HepG2 (cell line): ENCODE results near the gene ANKRD13D. TPM values are rescaled to one million over a fixed set of nuclear protein-coding genes. Genes with fewer than 3 reads are reported as not detected.
A peak's percentile ranks its signal among the peaks of the same experiment; 100 is the strongest.

Experiments used
- CCDC6 ChIP-seq: sonication (generic); formaldehyde crosslinking; IDR thresholded peaks from 2 replicates; pipeline ENCODE4 v1.8.1; 2022; ENCODE audit warnings: mild to moderate bottlenecking, missing genetic modification reagents, moderate library complexity
- HNF4G ChIP-seq, 2 experiments: sonication (generic) in 1 of 2; formaldehyde crosslinking in 1 of 2; IDR thresholded peaks; 2 replicates each; pipeline versions ENCODE4 v1.4.0 to v1.6.1; 2011 to 2020; ENCODE audit warnings: borderline replicate concordance in 2 of 2, low read depth in 2 of 2, mild to moderate bottlenecking in 2 of 2, low read length in 1 of 2, missing genetic modification reagents in 1 of 2, moderate library complexity in 1 of 2
- HOXD1 ChIP-seq: sonication (generic); formaldehyde crosslinking; IDR thresholded peaks from 2 replicates; pipeline ENCODE4 v1.5.0; 2020; ENCODE audit warnings: missing genetic modification reagents
- KDM3A ChIP-seq: IDR thresholded peaks from 2 replicates; pipeline ENCODE4 v1.6.1; 2018; ENCODE audit warnings: low read depth, missing compliant biosample characterization
- MYNN ChIP-seq: sonication (generic); formaldehyde crosslinking; IDR thresholded peaks from 2 replicates; pipeline ENCODE4 v1.4.0; 2020; ENCODE audit warnings: mild to moderate bottlenecking, low read depth, missing genetic modification reagents
- PCBP2 ChIP-seq: fragments of 200-400 bp; formaldehyde crosslinking; optimal IDR thresholded peaks from 2 replicates; pipeline ENCODE3; 2018; ENCODE audit warnings: low read length, low read depth; ENCODE audit not compliant: poor library complexity, severe bottlenecking
- ZMYM2 ChIP-seq: sonication (generic); formaldehyde crosslinking; IDR thresholded peaks from 2 replicates; pipeline ENCODE4 v1.8.0; 2022; ENCODE audit warnings: mild to moderate bottlenecking, missing genetic modification reagents
- ZNF350 ChIP-seq: sonication (generic); formaldehyde crosslinking; IDR thresholded peaks from 2 replicates; pipeline ENCODE4 v1.4.0; 2020; ENCODE audit warnings: mild to moderate bottlenecking, low read depth, missing genetic modification reagents, borderline replicate concordance
- ZNF564 ChIP-seq: sonication (generic); formaldehyde crosslinking; IDR thresholded peaks from 2 replicates; pipeline ENCODE4 v1.8.1; 2023; ENCODE audit warnings: mild to moderate bottlenecking, missing genetic modification reagents
- ZNF660 ChIP-seq: sonication (generic); formaldehyde crosslinking; IDR thresholded peaks from 2 replicates; pipeline ENCODE4 v1.5.1; 2020; ENCODE audit warnings: mild to moderate bottlenecking, low read depth, missing genetic modification reagents, borderline replicate concordance
- ZNF768 ChIP-seq: sonication (generic); formaldehyde crosslinking; IDR thresholded peaks from 2 replicates; pipeline ENCODE4 v1.4.0; 2020; ENCODE audit warnings: missing genetic modification reagents
- polyA plus RNA-seq, 8 experiments: library from polyadenylated mRNA; depleted of rRNA in 3 of 8; stranded (reverse) in 7 of 8; unstranded in 1 of 8; fragments of >200 nt; fragmentation: Illumina TruSeq in 4 of 8; extraction: Trizol in 4 of 8; gene quantifications; 2 replicates each; pipeline versions ENCODE4 v1.2.1 to v1.2.3, GENCODE V29; 2011 to 2016; ENCODE audit warnings: low read depth in 4 of 8, missing spikeins in 1 of 8, mixed read lengths in 1 of 8; ENCODE audit not compliant: insufficient read depth in 1 of 8
- total RNA-seq, 5 experiments: library from RNA; depleted of rRNA; stranded (reverse); fragments of >200 nt; fragmentation: Illumina TruSeq; extraction: Trizol; gene quantifications; 2 replicates each; pipeline ENCODE4 v1.2.3, GENCODE V29; 2016; ENCODE audit warnings: low read depth in 1 of 5
- TF ChIP-seq, protein P1 (sequence below): sonication (generic); formaldehyde crosslinking; IDR thresholded peaks from 2 replicates; pipeline ENCODE4 v1.4.0; 2020; ENCODE audit warnings: missing genetic modification reagents
- TF ChIP-seq, protein P2 (sequence below): IDR thresholded peaks from 2 replicates; pipeline ENCODE4 v1.6.1; 2016
- TF ChIP-seq, protein P3 (sequence below): sonication (generic); IDR thresholded peaks from 2 replicates; pipeline ENCODE4 v1.6.1; 2016; ENCODE audit warnings: low read depth, borderline replicate concordance
- TF ChIP-seq, protein P4 (sequence below): sonication (generic); formaldehyde crosslinking; IDR thresholded peaks from 2 replicates; pipeline ENCODE4 v1.5.1; 2020; ENCODE audit warnings: mild to moderate bottlenecking, moderate library complexity, missing genetic modification reagents
- TF ChIP-seq, protein P5 (sequence below): sonication (generic); formaldehyde crosslinking; IDR thresholded peaks from 2 replicates; pipeline ENCODE4 v1.8.1; 2023; ENCODE audit warnings: mild to moderate bottlenecking, missing genetic modification reagents, borderline replicate concordance
- TF ChIP-seq, protein P6 (sequence below): sonication (generic); formaldehyde crosslinking; IDR thresholded peaks from 2 replicates; pipeline ENCODE4 v1.5.0; 2020; ENCODE audit warnings: mild to moderate bottlenecking, missing genetic modification reagents
- TF ChIP-seq, protein P7 (sequence below): sonication (generic); formaldehyde crosslinking; IDR thresholded peaks from 2 replicates; pipeline ENCODE4 v1.4.0; 2020; ENCODE audit warnings: missing genetic modification reagents, borderline replicate concordance

The ANKRD13D gene
- total and polyA plus RNA-seq, 2 of the 13 experiments (the other 11 are each of a cell fraction or from before 2014, with no cell fraction given): 18.6 to 27.3 TPM

DNA sequence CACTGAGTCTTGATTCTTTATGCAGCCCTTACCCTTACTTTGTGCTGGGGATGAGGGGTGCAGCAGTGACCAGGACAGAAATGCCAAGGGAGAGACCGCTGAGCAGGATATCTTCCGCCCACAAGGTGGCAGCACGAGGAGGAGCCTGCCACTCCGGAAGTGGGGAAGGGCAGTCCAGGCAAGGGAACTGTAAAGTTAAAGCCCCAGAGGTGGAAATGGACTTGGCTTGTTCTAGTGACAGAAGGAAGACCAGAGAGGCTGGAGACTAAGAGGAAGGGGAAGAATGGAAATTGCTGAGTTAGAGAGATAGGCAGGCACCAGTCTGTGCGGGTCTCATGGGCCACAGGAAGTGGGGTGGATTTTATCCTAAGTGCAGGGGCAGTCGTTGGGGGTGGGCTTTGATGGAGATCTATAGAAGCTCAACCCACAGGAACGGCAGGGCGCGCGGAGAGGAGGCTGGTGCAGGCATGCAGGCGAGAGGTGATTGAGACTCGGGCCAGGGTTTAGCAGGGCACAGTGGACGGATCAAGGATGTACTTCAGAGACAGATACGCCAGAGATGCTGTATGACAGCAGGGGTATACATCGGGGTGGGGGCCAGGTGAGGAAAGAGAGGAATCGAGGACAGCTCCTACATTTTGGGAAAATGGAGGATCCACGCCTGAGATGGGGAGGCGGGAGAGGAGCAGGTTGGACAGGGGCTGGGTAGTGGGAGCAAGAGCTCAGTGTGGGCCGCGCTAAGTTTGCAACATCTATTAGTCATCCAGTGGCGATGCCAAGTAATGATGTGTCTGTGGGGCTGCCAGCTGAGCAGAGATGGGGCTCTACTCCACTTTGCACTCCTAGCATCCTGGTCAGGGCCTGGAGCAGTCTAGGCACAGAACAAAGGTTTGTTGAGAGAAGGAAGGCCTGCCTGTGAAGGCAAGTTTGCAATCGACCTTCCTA, 26.1 kb upstream of the ANKRD13D start (continued):
- no peak for TF ChIP-seq HNF4G (IDR thresholded peaks at IDR 0.05; ENCODE audit: borderline replicate concordance, low read depth, low read length)
- TF ChIP-seq HNF4G (CRISPR knock-in tag; IDR thresholded peaks at IDR 0.05; ENCODE audit: borderline replicate concordance, low read depth): no peak
- TF ChIP-seq HOXD1 (CRISPR knock-in tag): no peak
- no peak for TF ChIP-seq KDM3A (CRISPR knock-in tag)
- TF ChIP-seq, protein P1, sequence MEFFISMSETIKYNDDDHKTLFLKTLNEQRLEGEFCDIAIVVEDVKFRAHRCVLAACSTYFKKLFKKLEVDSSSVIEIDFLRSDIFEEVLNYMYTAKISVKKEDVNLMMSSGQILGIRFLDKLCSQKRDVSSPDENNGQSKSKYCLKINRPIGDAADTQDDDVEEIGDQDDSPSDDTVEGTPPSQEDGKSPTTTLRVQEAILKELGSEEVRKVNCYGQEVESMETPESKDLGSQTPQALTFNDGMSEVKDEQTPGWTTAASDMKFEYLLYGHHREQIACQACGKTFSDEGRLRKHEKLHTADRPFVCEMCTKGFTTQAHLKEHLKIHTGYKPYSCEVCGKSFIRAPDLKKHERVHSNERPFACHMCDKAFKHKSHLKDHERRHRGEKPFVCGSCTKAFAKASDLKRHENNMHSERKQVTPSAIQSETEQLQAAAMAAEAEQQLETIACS: no peak
- TF ChIP-seq, protein P2, sequence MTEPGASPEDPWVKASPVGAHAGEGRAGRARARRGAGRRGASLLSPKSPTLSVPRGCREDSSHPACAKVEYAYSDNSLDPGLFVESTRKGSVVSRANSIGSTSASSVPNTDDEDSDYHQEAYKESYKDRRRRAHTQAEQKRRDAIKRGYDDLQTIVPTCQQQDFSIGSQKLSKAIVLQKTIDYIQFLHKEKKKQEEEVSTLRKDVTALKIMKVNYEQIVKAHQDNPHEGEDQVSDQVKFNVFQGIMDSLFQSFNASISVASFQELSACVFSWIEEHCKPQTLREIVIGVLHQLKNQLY (CRISPR knock-in tag): no peak
- TF ChIP-seq, protein P3, sequence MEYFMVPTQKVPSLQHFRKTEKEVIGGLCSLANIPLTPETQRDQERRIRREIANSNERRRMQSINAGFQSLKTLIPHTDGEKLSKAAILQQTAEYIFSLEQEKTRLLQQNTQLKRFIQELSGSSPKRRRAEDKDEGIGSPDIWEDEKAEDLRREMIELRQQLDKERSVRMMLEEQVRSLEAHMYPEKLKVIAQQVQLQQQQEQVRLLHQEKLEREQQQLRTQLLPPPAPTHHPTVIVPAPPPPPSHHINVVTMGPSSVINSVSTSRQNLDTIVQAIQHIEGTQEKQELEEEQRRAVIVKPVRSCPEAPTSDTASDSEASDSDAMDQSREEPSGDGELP: no peak
- TF ChIP-seq, protein P4, sequence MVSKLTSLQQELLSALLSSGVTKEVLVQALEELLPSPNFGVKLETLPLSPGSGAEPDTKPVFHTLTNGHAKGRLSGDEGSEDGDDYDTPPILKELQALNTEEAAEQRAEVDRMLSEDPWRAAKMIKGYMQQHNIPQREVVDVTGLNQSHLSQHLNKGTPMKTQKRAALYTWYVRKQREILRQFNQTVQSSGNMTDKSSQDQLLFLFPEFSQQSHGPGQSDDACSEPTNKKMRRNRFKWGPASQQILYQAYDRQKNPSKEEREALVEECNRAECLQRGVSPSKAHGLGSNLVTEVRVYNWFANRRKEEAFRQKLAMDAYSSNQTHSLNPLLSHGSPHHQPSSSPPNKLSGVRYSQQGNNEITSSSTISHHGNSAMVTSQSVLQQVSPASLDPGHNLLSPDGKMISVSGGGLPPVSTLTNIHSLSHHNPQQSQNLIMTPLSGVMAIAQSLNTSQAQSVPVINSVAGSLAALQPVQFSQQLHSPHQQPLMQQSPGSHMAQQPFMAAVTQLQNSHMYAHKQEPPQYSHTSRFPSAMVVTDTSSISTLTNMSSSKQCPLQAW (CRISPR knock-in tag): no peak
- TF ChIP-seq CCDC6 (CRISPR knock-in tag): no peak
- TF ChIP-seq ZMYM2 (CRISPR knock-in tag): no peak
- TF ChIP-seq, protein P5, sequence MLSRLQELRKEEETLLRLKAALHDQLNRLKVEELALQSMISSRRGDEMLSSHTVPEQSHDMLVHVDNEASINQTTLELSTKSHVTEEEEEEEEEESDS (CRISPR knock-in tag): no peak
- TF ChIP-seq MYNN (CRISPR knock-in tag): no peak
- TF ChIP-seq PCBP2: no peak
- TF ChIP-seq ZNF350 (CRISPR knock-in tag): peak; percentile 50; the same call in 1 of the 2 replicates
- TF ChIP-seq, protein P6, sequence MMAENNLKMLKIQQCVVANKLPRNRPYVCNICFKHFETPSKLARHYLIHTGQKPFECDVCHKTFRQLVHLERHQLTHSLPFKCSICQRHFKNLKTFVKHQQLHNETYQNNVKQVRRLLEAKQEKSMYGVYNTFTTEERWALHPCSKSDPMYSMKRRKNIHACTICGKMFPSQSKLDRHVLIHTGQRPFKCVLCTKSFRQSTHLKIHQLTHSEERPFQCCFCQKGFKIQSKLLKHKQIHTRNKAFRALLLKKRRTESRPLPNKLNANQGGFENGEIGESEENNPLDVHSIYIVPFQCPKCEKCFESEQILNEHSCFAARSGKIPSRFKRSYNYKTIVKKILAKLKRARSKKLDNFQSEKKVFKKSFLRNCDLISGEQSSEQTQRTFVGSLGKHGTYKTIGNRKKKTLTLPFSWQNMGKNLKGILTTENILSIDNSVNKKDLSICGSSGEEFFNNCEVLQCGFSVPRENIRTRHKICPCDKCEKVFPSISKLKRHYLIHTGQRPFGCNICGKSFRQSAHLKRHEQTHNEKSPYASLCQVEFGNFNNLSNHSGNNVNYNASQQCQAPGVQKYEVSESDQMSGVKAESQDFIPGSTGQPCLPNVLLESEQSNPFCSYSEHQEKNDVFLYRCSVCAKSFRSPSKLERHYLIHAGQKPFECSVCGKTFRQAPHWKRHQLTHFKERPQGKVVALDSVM: no peak
- no peak for TF ChIP-seq ZNF564
- TF ChIP-seq, protein P7, sequence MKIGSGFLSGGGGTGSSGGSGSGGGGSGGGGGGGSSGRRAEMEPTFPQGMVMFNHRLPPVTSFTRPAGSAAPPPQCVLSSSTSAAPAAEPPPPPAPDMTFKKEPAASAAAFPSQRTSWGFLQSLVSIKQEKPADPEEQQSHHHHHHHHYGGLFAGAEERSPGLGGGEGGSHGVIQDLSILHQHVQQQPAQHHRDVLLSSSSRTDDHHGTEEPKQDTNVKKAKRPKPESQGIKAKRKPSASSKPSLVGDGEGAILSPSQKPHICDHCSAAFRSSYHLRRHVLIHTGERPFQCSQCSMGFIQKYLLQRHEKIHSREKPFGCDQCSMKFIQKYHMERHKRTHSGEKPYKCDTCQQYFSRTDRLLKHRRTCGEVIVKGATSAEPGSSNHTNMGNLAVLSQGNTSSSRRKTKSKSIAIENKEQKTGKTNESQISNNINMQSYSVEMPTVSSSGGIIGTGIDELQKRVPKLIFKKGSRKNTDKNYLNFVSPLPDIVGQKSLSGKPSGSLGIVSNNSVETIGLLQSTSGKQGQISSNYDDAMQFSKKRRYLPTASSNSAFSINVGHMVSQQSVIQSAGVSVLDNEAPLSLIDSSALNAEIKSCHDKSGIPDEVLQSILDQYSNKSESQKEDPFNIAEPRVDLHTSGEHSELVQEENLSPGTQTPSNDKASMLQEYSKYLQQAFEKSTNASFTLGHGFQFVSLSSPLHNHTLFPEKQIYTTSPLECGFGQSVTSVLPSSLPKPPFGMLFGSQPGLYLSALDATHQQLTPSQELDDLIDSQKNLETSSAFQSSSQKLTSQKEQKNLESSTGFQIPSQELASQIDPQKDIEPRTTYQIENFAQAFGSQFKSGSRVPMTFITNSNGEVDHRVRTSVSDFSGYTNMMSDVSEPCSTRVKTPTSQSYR (CRISPR knock-in tag): no peak; the same call in 1 of the 2 replicates
- TF ChIP-seq ZNF660 (CRISPR knock-in tag): no peak
- no peak for TF ChIP-seq ZNF768 (CRISPR knock-in tag)
